Activated CD8-positive, alpha-beta memory T cell treated with anti-CD3 and anti-CD28 coated beads, Interleukin-2, amount 10 ng/mL, durations not matched to agents 7 days and 5 days (primary cell): ENCODE results near the gene CKMT2. TPM values are rescaled to one million over a fixed set of nuclear protein-coding genes. Genes with fewer than 3 reads are reported as not detected.

Source experiments
- ATAC-seq: fragments of 150-1000 bp; cut with Tn5 transposase; one replicate; pipeline ENCODE4 v1.10.0; 2021; ENCODE audit warnings: moderate library complexity
- CTCF ChIA-PET: fragments of 350-600 bp; sonication (Branson Sonifier 250); formaldehyde crosslinking; loops from one replicate; lab custom pipeline; 2021; ENCODE audit warnings: antibody characterized with exemption; lab: Charles Lee
- DNase-seq: peaks from one replicate; pipeline ENCODE4 v3.0.0-alpha.2; 2020
- H3K27ac Mint-ChIP-seq: one replicate; pipeline ENCODE4 v1.8.0; 2021; ENCODE audit warnings: mild to moderate bottlenecking, mixed read lengths
- H3K27me3 Mint-ChIP-seq: one replicate; pipeline ENCODE4 v1.8.0; 2021; ENCODE audit warnings: mixed read lengths
- H3K36me3 Mint-ChIP-seq: one replicate; pipeline ENCODE4 v1.8.0; 2021; ENCODE audit warnings: mild to moderate bottlenecking, mixed read lengths
- H3K4me1 Mint-ChIP-seq: one replicate; pipeline ENCODE4 v1.8.0; 2021; ENCODE audit warnings: mixed read lengths
- H3K4me3 Mint-ChIP-seq: one replicate; pipeline ENCODE4 v1.8.0; 2021; ENCODE audit warnings: mild to moderate bottlenecking, moderate library complexity, mixed read lengths
- H3K9me3 Mint-ChIP-seq: one replicate; pipeline ENCODE4 v1.8.0; 2022; ENCODE audit warnings: low read depth, mixed read lengths
- total RNA-seq, 2 experiments: library from RNA; stranded (reverse); gene quantifications; one replicate each; pipeline ENCODE4 v1.2.3, GENCODE V29; 2021

Gene CKMT2
- total RNA-seq, 2 experiments from 2014 or later = not detected

DNA sequence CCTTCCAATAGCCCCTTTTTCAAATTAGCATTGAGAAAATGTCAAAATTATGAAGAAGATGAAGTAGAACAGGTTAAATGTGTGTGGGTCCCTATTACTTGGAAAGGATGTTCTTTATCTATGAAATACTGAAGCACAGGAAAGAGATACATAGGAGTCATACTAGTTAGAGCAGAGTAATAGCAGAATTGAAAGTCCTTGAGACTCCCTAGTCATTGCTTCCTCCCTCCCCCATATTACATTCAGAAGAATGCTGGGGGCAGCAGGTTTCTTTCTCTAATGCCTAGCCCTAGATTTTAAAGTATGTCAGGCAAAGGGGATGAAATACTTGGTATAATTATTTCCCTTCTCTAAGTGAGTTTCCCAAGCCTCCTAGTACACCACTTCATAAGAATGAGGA, 72.7 kb downstream of the CKMT2 start:
- no peak for ATAC-seq
- Mint-ChIP-seq H3K27ac (no peak overlapping the region), H3K9me3 (no peaks in the 10 kb centered on the region), H3K4me1 (peaks cover 26% of the 10 kb centered on the region), H3K36me3 (peaks cover 26% of the 10 kb centered on the region), H3K4me3 (no peak overlapping the region), H3K27me3 (no peaks in the 10 kb centered on the region)
- no peak for DNase-seq
- CTCF ChIA-PET = no interaction called here

DNA sequence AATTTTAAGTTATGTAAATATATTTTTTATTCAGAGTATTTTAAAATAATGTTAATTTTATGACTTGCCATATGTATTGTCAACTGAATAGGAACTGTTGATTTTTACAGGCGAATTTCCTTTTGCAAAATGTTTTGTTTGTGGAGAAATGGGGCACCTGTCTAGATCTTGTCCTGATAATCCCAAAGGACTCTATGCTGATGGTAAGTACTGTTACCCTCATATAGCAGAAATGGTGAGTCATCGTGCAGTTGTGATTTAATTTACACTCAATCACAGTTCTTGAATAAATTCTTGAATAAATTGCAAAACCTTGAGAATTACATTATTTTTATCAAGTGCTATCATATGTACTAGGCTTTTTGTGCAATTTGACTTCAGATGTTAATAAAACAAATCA, 75.7 kb downstream of the CKMT2 start:
- ATAC-seq (no peak), DNase-seq (no peak)
- Mint-ChIP-seq H3K27me3 (no peaks in the 10 kb centered on the region), H3K9me3 (no peaks in the 10 kb centered on the region), H3K4me3 (no peak overlapping the region), H3K27ac (no peak overlapping the region), H3K36me3 (peaks cover 43% of the 10 kb centered on the region), H3K4me1 (peaks cover 13% of the 10 kb centered on the region)
- CTCF ChIA-PET = no interaction called here

GRCh38 chr5:81310402-81311063, 77.4 kb downstream of the CKMT2 start:
- no peak for DNase-seq
- Mint-ChIP-seq H3K4me1 (peaks cover 4% of the 10 kb centered on the region), H3K4me3 (no peak overlapping the region), H3K27ac (no peak overlapping the region), H3K27me3 (no peaks in the 10 kb centered on the region), H3K36me3 (peaks cover 42% of the 10 kb centered on the region), H3K9me3 (no peaks in the 10 kb centered on the region)
- no peak for ATAC-seq
- CTCF ChIA-PET = interaction anchor here (1.2 kb wide), 1 partner anchor 11 kb away, joined by 3 read pairs; no protein-coding TSS in a partner anchor

DNA sequence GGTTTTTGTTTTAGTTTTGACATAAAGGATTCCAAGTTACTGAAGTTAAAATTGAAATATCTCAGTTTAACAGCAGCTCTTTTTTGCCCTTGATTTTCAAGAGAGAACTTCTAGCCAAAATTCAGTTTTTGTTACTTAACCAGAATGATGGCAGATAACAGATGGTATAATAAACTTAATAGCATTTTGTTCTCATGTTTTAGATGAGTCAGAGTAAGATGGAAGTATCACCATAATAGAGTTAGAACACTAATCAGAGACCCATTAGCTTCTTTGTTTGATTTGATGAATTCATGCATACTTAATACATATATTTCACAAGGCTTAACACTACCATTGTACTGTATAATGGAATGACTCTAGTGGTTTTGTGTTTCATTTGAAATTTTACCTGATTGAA, 80.2 kb downstream of the CKMT2 start:
- no peak for ATAC-seq
- no peak for DNase-seq
- no peaks in the 10 kb centered on the region for H3K4me1 Mint-ChIP-seq
- no peaks in the 10 kb centered on the region for H3K9me3 Mint-ChIP-seq
- H3K27ac Mint-ChIP-seq = no peak overlapping the region
- CTCF ChIA-PET = interaction anchor here (1.6 kb wide), 1 partner anchor 13 kb away, joined by 5 read pairs; no protein-coding TSS in a partner anchor
- peaks cover 41% of the 10 kb centered on the region for H3K36me3 Mint-ChIP-seq
- no peak overlapping the region for H3K4me3 Mint-ChIP-seq
- no peaks in the 10 kb centered on the region for H3K27me3 Mint-ChIP-seq

DNA sequence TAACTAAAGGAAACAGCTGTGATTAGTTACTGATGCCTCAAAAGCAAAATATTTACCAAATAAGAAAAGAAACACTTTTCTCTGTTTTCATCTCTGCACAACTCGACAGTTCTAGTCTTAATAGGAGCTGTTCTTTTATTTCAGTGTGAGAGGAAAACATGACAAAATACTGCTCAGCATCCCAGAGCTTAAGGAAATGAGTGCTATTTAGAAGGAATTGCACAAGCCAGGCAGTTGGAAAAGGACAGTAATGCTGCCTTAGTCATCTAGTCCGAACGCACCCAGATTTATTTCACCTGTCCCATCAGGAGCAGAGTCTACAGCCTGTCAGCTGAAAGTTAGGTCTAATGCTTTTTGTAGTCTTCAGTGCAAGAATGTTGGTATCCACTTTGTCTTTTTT, 80.6 kb downstream of the CKMT2 start:
- DNase-seq (no peak), ATAC-seq (no peak)
- no peak overlapping the region for H3K4me3 Mint-ChIP-seq
- no peaks in the 10 kb centered on the region for H3K4me1 Mint-ChIP-seq
- H3K36me3 Mint-ChIP-seq = peaks cover 39% of the 10 kb centered on the region
- CTCF ChIA-PET = interaction anchor here (1.6 kb wide), 1 partner anchor 13 kb away, joined by 5 read pairs; no protein-coding TSS in a partner anchor
- no peaks in the 10 kb centered on the region for H3K9me3 Mint-ChIP-seq
- no peaks in the 10 kb centered on the region for H3K27me3 Mint-ChIP-seq
- no peak overlapping the region for H3K27ac Mint-ChIP-seq

GRCh38 chr5:81314581-81314980, 81.5 kb downstream of the CKMT2 start:
- ATAC-seq (no peak), DNase-seq (no peak)
- Mint-ChIP-seq H3K36me3 (peaks cover 36% of the 10 kb centered on the region), H3K27me3 (no peaks in the 10 kb centered on the region), H3K4me3 (no peak overlapping the region), H3K27ac (no peak overlapping the region), H3K9me3 (no peaks in the 10 kb centered on the region), H3K4me1 (no peaks in the 10 kb centered on the region)
- CTCF ChIA-PET = interaction anchor here (1.6 to 1.9 kb wide), 2 partner anchors 14 to 16 kb away, joined by 5 read pairs; no protein-coding TSS in a partner anchor

- H3K4me3 Mint-ChIP-seq = no peak overlapping the region
- no peak overlapping the region for H3K27ac Mint-ChIP-seq
- H3K27me3 Mint-ChIP-seq = no peaks in the 10 kb centered on the region
- no peaks in the 10 kb centered on the region for H3K4me1 Mint-ChIP-seq
- peaks cover 33% of the 10 kb centered on the region for H3K36me3 Mint-ChIP-seq
- ATAC-seq (no peak), DNase-seq (no peak)
- CTCF ChIA-PET = interaction anchor here (1.0 to 1.9 kb wide), 2 partner anchors 10 to 17 kb away, joined by 3 to 5 read pairs; no protein-coding TSS in a partner anchor
- H3K9me3 Mint-ChIP-seq = no peaks in the 10 kb centered on the region
Measured at GRCh38 chr5:81315336-81315735, 82.2 kb downstream of the CKMT2 start.

DNA sequence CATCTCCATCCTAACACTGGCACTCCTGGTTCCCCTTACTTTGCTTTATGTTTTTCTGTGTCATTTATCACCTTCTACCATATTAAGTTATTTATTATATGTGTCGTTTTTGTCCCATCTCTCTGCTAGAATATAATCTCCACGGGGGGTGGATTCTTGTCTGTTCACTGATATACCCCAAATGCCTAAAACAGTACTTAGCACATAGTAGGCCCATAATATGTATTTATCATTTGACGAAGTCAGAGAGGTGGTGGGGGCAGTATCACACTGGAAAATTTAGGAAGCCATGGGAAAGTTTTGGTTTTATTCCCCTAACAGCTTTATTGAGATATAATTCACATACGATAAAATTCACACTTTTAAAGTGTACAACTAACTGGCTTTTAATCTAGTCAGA, 82.7 kb downstream of the CKMT2 start:
- no peak for ATAC-seq
- CTCF ChIA-PET = interaction anchor here (1.0 to 1.9 kb wide), 2 partner anchors 9 to 18 kb away, joined by 3 to 5 read pairs; no protein-coding TSS in a partner anchor
- no peaks in the 10 kb centered on the region for H3K27me3 Mint-ChIP-seq
- no peak for DNase-seq
- no peak overlapping the region for H3K4me3 Mint-ChIP-seq
- peaks cover 28% of the 10 kb centered on the region for H3K36me3 Mint-ChIP-seq
- H3K9me3 Mint-ChIP-seq = no peaks in the 10 kb centered on the region
- H3K4me1 Mint-ChIP-seq = no peaks in the 10 kb centered on the region
- H3K27ac Mint-ChIP-seq = no peak overlapping the region

Other genes starting within 250 kb of the CKMT2 start
- gene ZCCHC9, start 68.3 kb downstream of the CKMT2 start, total RNA-seq = 10 to 100 TPM; 30.6 to 35.7 TPM
- gene ACOT12, start 160.8 kb downstream of the CKMT2 start, total RNA-seq = not detected